IPS DF 6.9 (cell line): ENCODE measurements around the gene ZC3H18.
"Not testable (repeated sequence)": the region's sequence is repeated elsewhere in the genome, so short reads cannot be mapped to it uniquely, and the experiment has no call there.

ENCODE experiments used
- DNase-seq: peaks from one replicate; pipeline ENCODE4 v3.0.0-alpha.2; 2013; ENCODE audit warnings: low read depth, low spot score
- H3K27ac ChIP-seq: one replicate; pipeline ENCODE4 v1.5.1; 2013; ENCODE audit warnings: low read length, control low read depth
- H3K27me3 ChIP-seq: 2 replicates; pipeline ENCODE4 v1.6.1; 2013; ENCODE audit warnings: mild to moderate bottlenecking, low read length; ENCODE audit not compliant: control insufficient read depth, insufficient read depth
- H3K36me3 ChIP-seq: 2 replicates; pipeline ENCODE4 v1.6.1; 2013; ENCODE audit warnings: low read length; ENCODE audit not compliant: control insufficient read depth, insufficient read depth
- H3K4me1 ChIP-seq: 2 replicates; pipeline ENCODE4 v1.6.1; 2013; ENCODE audit warnings: low read length; ENCODE audit not compliant: control insufficient read depth, insufficient read depth
- H3K4me3 ChIP-seq: 2 replicates; pipeline ENCODE4 v1.5.1; 2013; ENCODE audit warnings: mild to moderate bottlenecking, low read length
- H3K9me3 ChIP-seq: 2 replicates; pipeline ENCODE4 v1.6.1; 2013; ENCODE audit warnings: low read length, inconsistent platforms; ENCODE audit not compliant: control insufficient read depth, insufficient read depth
- WGBS: extraction: QIAGEN DNeasy Blood & Tissue Kit; methylation state at CpG from one replicate; pipeline ENCODE4 v1.1.7; 2013; ENCODE audit warnings: mixed read lengths, missing lambda C conversion rate; ENCODE audit not compliant: insufficient read length, insufficient coverage; 5-methylcytosine and 5-hydroxymethylcytosine counted together

ZC3H18 gene

GRCh38 chr16:88605186-88606147 lies 35.3 kb downstream of the ZC3H18 start:
- H3K4me3 ChIP-seq, result no peak overlapping the region
- no peaks in the 10 kb centered on the region for H3K27me3 ChIP-seq
- no peak overlapping the region for H3K27ac ChIP-seq
- H3K36me3 ChIP-seq, result peaks cover 18% of the 10 kb centered on the region
- DNase-seq, result no peak
- no peaks in the 10 kb centered on the region; the same call in 1 of the 2 replicates for H3K4me1 ChIP-seq
- no CpG with 5 or more reads among the region's 20 CpGs for WGBS
- H3K9me3 ChIP-seq, result no peaks in the 10 kb centered on the region

GRCh38 chr16:88606148-88606757 lies 36.0 kb downstream of the ZC3H18 start:
- H3K4me3 ChIP-seq, result no peak overlapping the region
- no peaks in the 10 kb centered on the region for H3K9me3 ChIP-seq
- H3K4me1 ChIP-seq, result peaks cover 2% of the 10 kb centered on the region
- no CpG with 5 or more reads among the region's 17 CpGs for WGBS
- no peak for DNase-seq
- H3K27ac ChIP-seq, result no peak overlapping the region
- H3K36me3 ChIP-seq, result peaks cover 14% of the 10 kb centered on the region
- no peaks in the 10 kb centered on the region for H3K27me3 ChIP-seq

GRCh38 chr16:88608076-88608475 lies 37.9 kb downstream of the ZC3H18 start:
- H3K4me3 ChIP-seq, result no peak overlapping the region
- H3K27ac ChIP-seq, result no peak overlapping the region
- H3K4me1 ChIP-seq, result peaks cover 2% of the 10 kb centered on the region
- no peaks in the 10 kb centered on the region for H3K27me3 ChIP-seq
- no peaks in the 10 kb centered on the region for H3K9me3 ChIP-seq
- no CpG with 5 or more reads among the region's 6 CpGs for WGBS
- DNase-seq, result no peak
- peaks cover 8% of the 10 kb centered on the region for H3K36me3 ChIP-seq

- not testable (repeated sequence) for H3K27ac ChIP-seq, H3K27me3 ChIP-seq, H3K4me3 ChIP-seq, H3K4me1 ChIP-seq, H3K9me3 ChIP-seq, H3K36me3 ChIP-seq, DNase-seq
- no CpG with 5 or more reads among the region's 8 CpGs for WGBS
These were observed 39.2 kb downstream of the ZC3H18 start for GRCh38 chr16:88609426-88609825.

GRCh38 chr16:88610080-88610479 lies 39.9 kb downstream of the ZC3H18 start:
- Histone ChIP-seq H3K36me3 (peaks cover 8% of the 10 kb centered on the region), H3K27me3 (no peaks in the 10 kb centered on the region), H3K27ac (no peak overlapping the region), H3K4me1 (peaks cover 2% of the 10 kb centered on the region), H3K4me3 (no peak overlapping the region), H3K9me3 (no peaks in the 10 kb centered on the region)
- no peak for DNase-seq
- WGBS, result no CpG with 5 or more reads among the region's 6 CpGs

- no CpG with 5 or more reads among the region's 49 CpGs for WGBS
These were observed 41.0 kb downstream of the ZC3H18 start for GRCh38 chr16:88610909-88611812.

GRCh38 chr16:88613293-88613692 lies 43.1 kb downstream of the ZC3H18 start:
- no peaks in the 10 kb centered on the region for H3K27me3 ChIP-seq
- no peaks in the 10 kb centered on the region for H3K9me3 ChIP-seq
- peaks cover 3% of the 10 kb centered on the region; the same call in 1 of the 2 replicates for H3K36me3 ChIP-seq
- WGBS, result no CpG with 5 or more reads among the region's 10 CpGs
- H3K4me3 ChIP-seq, result no peak overlapping the region
- peaks cover 4% of the 10 kb centered on the region for H3K4me1 ChIP-seq
- DNase-seq, result no peak
- no peak overlapping the region for H3K27ac ChIP-seq

More at GRCh38 chr16:88610909-88611812, 41.0 kb downstream of the ZC3H18 start:
- Histone ChIP-seq H3K4me1 (peaks cover 2% of the 10 kb centered on the region), H3K36me3 (peaks cover 7% of the 10 kb centered on the region), H3K27ac (no peak overlapping the region), H3K27me3 (no peaks in the 10 kb centered on the region), H3K4me3 (peak overlapping the region; percentile 5; the same call in 1 of the 2 replicates), H3K9me3 (no peaks in the 10 kb centered on the region)
- DNase-seq, result no peak

GRCh38 chr16:88613911-88614817 lies 44.0 kb downstream of the ZC3H18 start:
- no peak for DNase-seq
- H3K4me1 ChIP-seq, result peaks cover 4% of the 10 kb centered on the region
- no peaks in the 10 kb centered on the region for H3K9me3 ChIP-seq
- no peak overlapping the region for H3K27ac ChIP-seq
- peaks cover 3% of the 10 kb centered on the region; the same call in 1 of the 2 replicates for H3K36me3 ChIP-seq
- H3K27me3 ChIP-seq, result no peaks in the 10 kb centered on the region
- WGBS, result no CpG with 5 or more reads among the region's 19 CpGs
- H3K4me3 ChIP-seq, result no peak overlapping the region

- WGBS, result no CpG with 5 or more reads among the region's 19 CpGs
- no peak for DNase-seq
- Histone ChIP-seq H3K27ac (no peak overlapping the region), H3K36me3 (peaks cover 3% of the 10 kb centered on the region; the same call in 1 of the 2 replicates), H3K4me3 (no peak overlapping the region), H3K27me3 (no peaks in the 10 kb centered on the region), H3K4me1 (peaks cover 4% of the 10 kb centered on the region), H3K9me3 (no peaks in the 10 kb centered on the region)
These were observed 44.8 kb downstream of the ZC3H18 start for GRCh38 chr16:88614818-88615580.
